Common myeloid progenitor, CD34-positive (primary cell): ENCODE measurements around the gene FBXW8.
A peak's percentile ranks its signal among the peaks of the same experiment; 100 is the strongest.

Experiments used
- CTCF ChIA-PET: fragments of 350-600 bp; sonication (Branson Sonifier 250); formaldehyde crosslinking; loops from one replicate; lab custom pipeline; 2021; ENCODE audit warnings: antibody characterized with exemption; lab: Charles Lee
- POLR2A ChIA-PET: fragments of 350-600 bp; sonication (Branson Sonifier 250); formaldehyde crosslinking; loops from one replicate; lab custom pipeline; 2021; ENCODE audit warnings: antibody characterized with exemption; lab: Charles Lee
- DNase-seq, 3 donors: peaks; one replicate each; pipeline versions ENCODE4 v3.0.0 to v3.0.0-alpha.2; 2013
- H3K27ac ChIP-seq, 2 experiments: 1 replicate in 1 of 2; 2 replicates in 1 of 2; pipeline ENCODE4 v1.7.0; 2013; ENCODE audit warnings: inconsistent platforms in 2 of 2, low read length in 2 of 2, mild to moderate bottlenecking in 2 of 2, low read depth in 1 of 2, moderate library complexity in 1 of 2; ENCODE audit not compliant: severe bottlenecking in 2 of 2, insufficient read depth in 1 of 2, poor library complexity in 1 of 2
- H3K27me3 ChIP-seq, 5 experiments: replicated peaks in 2 of 5; 1 replicate in 3 of 5; 2 replicates in 2 of 5; pipeline versions ENCODE4 v1.6.1 to v1.7.0; 2013; ENCODE audit warnings: low read length in 4 of 5, mild to moderate bottlenecking in 2 of 5, moderate library complexity in 2 of 5, inconsistent platforms in 1 of 5; ENCODE audit not compliant: insufficient read depth in 5 of 5, control insufficient read depth in 4 of 5
- H3K36me3 ChIP-seq, 4 experiments: 1 replicate in 2 of 4; 2 replicates in 2 of 4; pipeline versions ENCODE4 v1.6.1 to v1.7.0; 2013; ENCODE audit warnings: low read length in 3 of 4, control low read depth in 1 of 4, mild to moderate bottlenecking in 1 of 4; ENCODE audit not compliant: control insufficient read depth in 4 of 4, insufficient read depth in 4 of 4
- H3K4me1 ChIP-seq, 4 experiments: 1 replicate in 3 of 4; 2 replicates in 1 of 4; pipeline versions ENCODE4 v1.6.1 to v1.7.1; 2013; ENCODE audit warnings: low read length in 3 of 4, mild to moderate bottlenecking in 3 of 4, control low read depth in 1 of 4, inconsistent platforms in 1 of 4, moderate library complexity in 1 of 4; ENCODE audit not compliant: control insufficient read depth in 4 of 4, insufficient read depth in 4 of 4; ENCODE audit errors: control extremely low read depth in 1 of 4
- H3K4me3 ChIP-seq, 7 experiments: 1 replicate in 4 of 7; 2 replicates in 3 of 7; pipeline versions ENCODE4 v1.5.1 to v1.7.0; 2013; ENCODE audit warnings: mild to moderate bottlenecking in 7 of 7, low read length in 6 of 7, moderate library complexity in 6 of 7, inconsistent platforms in 2 of 7, low read depth in 2 of 7, control low read depth in 1 of 7; ENCODE audit not compliant: insufficient read depth in 4 of 7, control insufficient read depth in 1 of 7; ENCODE audit errors: extremely low read depth in 1 of 7
- H3K9me3 ChIP-seq, 5 experiments: 1 replicate in 4 of 5; 2 replicates in 1 of 5; pipeline versions ENCODE4 v1.6.1 to v1.7.1; 2013; ENCODE audit warnings: low read length in 4 of 5, mild to moderate bottlenecking in 2 of 5, inconsistent platforms in 1 of 5, low read depth in 1 of 5, moderate library complexity in 1 of 5; ENCODE audit not compliant: control insufficient read depth in 4 of 5, insufficient read depth in 2 of 5; ENCODE audit errors: control extremely low read depth in 1 of 5
- WGBS: methylation state at CpG from one replicate; pipeline ENCODE4 v1.1.5; 2013; ENCODE audit not compliant: insufficient coverage; 5-methylcytosine and 5-hydroxymethylcytosine counted together

The FBXW8 gene

DNA sequence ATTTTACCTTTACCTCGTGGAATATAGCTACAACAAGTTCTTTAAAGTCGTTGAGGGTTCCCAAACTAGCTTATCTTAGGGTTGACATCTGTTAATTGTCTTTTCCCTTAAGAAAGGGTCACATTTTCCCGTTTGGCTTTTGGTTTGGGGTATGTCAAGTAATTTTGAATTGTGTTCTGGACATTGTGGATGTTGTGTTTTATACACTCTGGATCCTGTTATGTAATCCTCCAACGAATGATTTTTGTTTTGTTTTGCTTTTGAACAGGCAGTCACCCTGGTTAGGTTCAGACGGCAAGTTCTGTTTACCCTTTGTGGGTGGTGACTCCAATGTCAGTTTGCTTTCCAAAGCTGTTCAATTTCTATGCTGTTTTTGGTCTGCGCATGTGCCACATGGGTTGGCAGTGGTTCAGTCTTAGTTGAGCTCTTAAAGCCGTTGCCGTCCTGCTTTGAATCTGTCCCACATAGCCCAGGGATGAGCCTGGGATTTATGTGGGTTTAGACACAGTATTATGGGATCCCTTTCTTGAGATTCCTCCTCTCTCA, 103.7 kb downstream of the FBXW8 start:
- Histone ChIP-seq H3K27me3 (no peaks in the 10 kb centered on the region), H3K36me3 (peaks cover 20 to 79% (median 40%) of the 10 kb centered on the region in 4 experiments), H3K9me3 (peaks cover 3 to 31% (median 19%) of the 10 kb centered on the region in 5 experiments), H3K4me3 (no peak overlapping the region), H3K4me1 (no peaks in the 10 kb centered on the region), H3K27ac (no peak overlapping the region)
- ChIA-PET POLR2A (no interaction called here), CTCF (interaction anchor here (1.2 to 4.8 kb wide), 3 partner anchors 8 to 104 kb away, joined by 4 to 29 read pairs (median 4); no protein-coding TSS in a partner anchor)
- 100% methylated on average over 7 of the region's 8 CpGs for WGBS
- peak in 1 of 3 donors; percentile 17 for DNase-seq

DNA sequence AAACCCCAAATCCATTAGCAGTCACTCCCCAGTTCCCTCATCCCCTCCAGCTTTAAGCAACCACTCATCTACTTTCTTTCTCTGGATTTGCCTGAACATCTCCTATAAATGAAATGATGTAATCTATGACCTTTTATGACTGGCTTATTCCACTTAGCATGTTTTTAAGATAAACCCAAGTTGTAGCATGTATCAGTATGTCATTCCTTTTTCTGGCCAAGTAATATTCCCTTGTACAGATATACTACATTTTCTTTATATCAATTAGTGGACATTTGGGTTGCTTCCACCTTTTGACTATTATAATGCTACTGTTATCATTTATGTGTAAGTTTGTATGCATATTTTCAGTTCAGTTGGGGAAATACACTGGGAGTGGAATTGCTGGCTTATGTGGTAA, 105.1 kb downstream of the FBXW8 start:
- H3K36me3 ChIP-seq: peaks cover 16 to 79% (median 41%) of the 10 kb centered on the region in 4 experiments

DNA sequence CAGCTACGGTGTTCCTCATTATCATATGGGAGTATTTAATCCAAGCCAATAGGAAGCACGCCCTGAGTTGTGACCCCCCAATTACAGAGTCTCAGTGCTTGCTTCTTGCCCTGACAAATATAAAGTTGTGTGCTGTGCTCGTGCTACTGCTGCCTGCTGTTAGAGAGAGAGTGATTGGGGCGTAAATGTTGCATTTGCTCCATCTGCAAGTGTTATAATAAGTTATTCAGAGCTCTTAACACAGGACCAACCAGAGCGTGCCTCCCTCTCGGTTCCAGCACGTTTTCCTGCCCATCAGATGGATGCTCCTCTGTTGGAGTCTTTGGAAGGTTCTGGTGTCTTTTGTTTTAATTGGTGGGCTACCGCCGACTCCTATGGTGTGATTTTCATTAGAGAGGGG, 107.1 kb downstream of the FBXW8 start:
- WGBS: 93% methylated on average over 3 of the region's 9 CpGs

More for the DNA sequence above, 105.1 kb downstream of the FBXW8 start:
- CTCF ChIA-PET: interaction anchor here (1.2 to 4.8 kb wide), 3 partner anchors 9 to 11 kb away, joined by 3 to 29 read pairs (median 4); no protein-coding TSS in a partner anchor
- no peak overlapping the region for H3K4me3 ChIP-seq
- POLR2A ChIA-PET: interaction anchor here (0.6 kb wide), 1 partner anchor 110 kb away, joined by 8 read pairs; no protein-coding TSS in a partner anchor
- H3K4me1 ChIP-seq: no peaks in the 10 kb centered on the region
- H3K27me3 ChIP-seq: no peaks in the 10 kb centered on the region
- no peak overlapping the region for H3K27ac ChIP-seq
- H3K9me3 ChIP-seq: peaks cover 3 to 31% (median 19%) of the 10 kb centered on the region in 5 experiments
- no peak for DNase-seq

DNA sequence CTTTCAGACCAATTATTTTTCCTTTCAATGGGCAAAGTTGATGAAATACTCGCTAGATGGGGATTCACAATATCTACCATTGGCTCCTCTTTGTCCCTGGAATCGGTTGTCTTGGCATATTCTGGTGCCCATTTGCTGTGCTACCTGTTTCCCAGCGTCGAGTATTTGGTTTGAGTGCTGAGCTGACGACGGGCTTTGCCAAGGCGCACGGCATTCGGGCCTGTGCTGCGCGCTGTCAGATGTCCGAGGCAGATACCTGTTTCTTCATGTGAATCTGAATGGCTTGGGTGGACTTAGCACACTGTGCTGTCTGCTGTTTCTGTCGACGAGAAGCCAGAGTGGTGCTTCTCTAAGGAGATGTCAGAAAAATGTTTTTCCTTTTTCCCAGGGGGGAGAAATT, 107.5 kb downstream of the FBXW8 start:
- CTCF ChIA-PET: interaction anchor here (1.0 to 1.7 kb wide), 4 partner anchors 9 to 101 kb away, joined by 3 to 5 read pairs (median 4); no protein-coding TSS in a partner anchor

More for the DNA sequence above, 107.1 kb downstream of the FBXW8 start:
- no peak overlapping the region for H3K27ac ChIP-seq
- H3K27me3 ChIP-seq: no peaks in the 10 kb centered on the region
- H3K4me3 ChIP-seq: no peak overlapping the region
- ChIA-PET POLR2A (no interaction called here), CTCF (interaction anchor here (1.0 to 1.7 kb wide), 4 partner anchors 9 to 101 kb away, joined by 3 to 5 read pairs (median 4); no protein-coding TSS in a partner anchor)
- peaks cover 3 to 29% (median 19%) of the 10 kb centered on the region in 5 experiments for H3K9me3 ChIP-seq
- no peaks in the 10 kb centered on the region for H3K4me1 ChIP-seq
- DNase-seq: no peak
- peaks cover 19 to 81% (median 35%) of the 10 kb centered on the region in 4 experiments for H3K36me3 ChIP-seq

DNA sequence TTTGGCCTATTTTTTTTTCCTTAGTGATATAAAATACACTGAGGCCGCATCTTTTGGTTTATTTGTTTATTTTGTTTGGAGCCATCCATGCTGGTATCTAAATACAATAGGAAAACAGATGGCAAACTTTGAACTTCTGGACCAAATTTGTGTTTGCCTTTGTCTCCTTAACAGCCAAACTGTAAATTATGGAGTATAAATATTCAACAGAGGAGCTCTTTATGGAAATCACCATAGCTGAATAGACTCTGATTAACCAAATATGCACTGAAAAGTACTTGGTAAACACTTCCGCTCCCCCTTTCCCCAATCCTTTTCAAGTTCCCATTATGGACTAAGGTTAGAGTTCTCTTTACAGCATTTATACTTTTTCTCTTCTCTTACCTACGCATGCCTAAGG, 107.9 kb downstream of the FBXW8 start:
- WGBS: 100% methylated on average over 1 of the region's 3 CpGs
- no peak for DNase-seq
- CTCF ChIA-PET: interaction anchor here (1.0 to 1.7 kb wide), 4 partner anchors 8 to 100 kb away, joined by 3 to 5 read pairs (median 4); no protein-coding TSS in a partner anchor

More for the DNA sequence above, 107.5 kb downstream of the FBXW8 start:
- Histone ChIP-seq H3K27me3 (no peaks in the 10 kb centered on the region), H3K4me3 (no peak overlapping the region), H3K36me3 (peaks cover 18 to 83% (median 34%) of the 10 kb centered on the region in 4 experiments), H3K9me3 (peaks cover 2 to 27% (median 17%) of the 10 kb centered on the region in 5 experiments), H3K4me1 (no peaks in the 10 kb centered on the region), H3K27ac (no peak overlapping the region)
- 98% methylated on average over 14 of the region's 14 CpGs for WGBS
- no peak for DNase-seq
- POLR2A ChIA-PET: no interaction called here

DNA sequence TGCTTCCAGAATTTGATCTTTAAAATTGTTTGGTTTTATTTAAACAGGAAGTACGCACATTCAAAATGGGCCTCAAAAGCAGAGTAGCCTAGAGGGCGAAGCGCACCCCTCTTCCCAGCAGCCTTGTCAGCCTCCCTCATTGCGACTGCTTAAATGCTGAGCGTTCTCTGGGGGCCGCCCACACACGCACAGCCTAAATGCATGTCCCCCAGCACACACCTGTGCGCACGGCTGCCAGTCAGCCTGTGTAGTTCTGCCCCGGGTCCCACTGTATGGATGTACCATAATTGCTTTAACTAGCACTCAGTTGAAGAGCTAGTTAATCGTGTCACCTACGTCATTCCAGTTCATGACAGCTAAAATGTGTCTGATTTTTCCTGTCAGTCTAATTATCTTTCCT, 109.1 kb downstream of the FBXW8 start:
- WGBS: 97% methylated on average over 10 of the region's 12 CpGs
- H3K4me3 ChIP-seq: no peak overlapping the region
- no peak overlapping the region for H3K27ac ChIP-seq
- no peak for DNase-seq
- no peaks in the 10 kb centered on the region for H3K27me3 ChIP-seq
- H3K36me3 ChIP-seq: peaks cover 18 to 92% (median 37%) of the 10 kb centered on the region in 4 experiments
- ChIA-PET POLR2A (no interaction called here), CTCF (interaction anchor here (1.9 to 10.7 kb wide), 2 partner anchors 101 to 119 kb away, joined by 6 to 126 read pairs; no protein-coding TSS in a partner anchor)
- peaks cover 0 to 13% (median 7%) of the 10 kb centered on the region in 5 experiments for H3K9me3 ChIP-seq
- no peaks in the 10 kb centered on the region for H3K4me1 ChIP-seq

More for the DNA sequence above, 107.9 kb downstream of the FBXW8 start:
- Histone ChIP-seq H3K9me3 (peaks cover 0 to 25% (median 16%) of the 10 kb centered on the region in 5 experiments), H3K36me3 (peaks cover 17 to 85% (median 35%) of the 10 kb centered on the region in 4 experiments), H3K4me3 (no peak overlapping the region), H3K27ac (no peak overlapping the region), H3K4me1 (no peaks in the 10 kb centered on the region), H3K27me3 (no peaks in the 10 kb centered on the region)
- POLR2A ChIA-PET: no interaction called here
